GM18867 (cell line): Measurements from ENCODE around the gene CHCHD1.
A peak's percentile ranks its signal among the peaks of the same experiment; 100 is the strongest.
"Not testable (repeated sequence)": the region's sequence is repeated elsewhere in the genome, so short reads cannot be mapped to it uniquely, and the experiment has no call there.

Source experiments
- ATAC-seq: cut with Tn5 transposase; IDR thresholded peaks from one replicate; pipeline ENCODE4 v1.9.1; 2021; ENCODE audit warnings: mild to moderate bottlenecking, moderate library complexity; ENCODE audit not compliant: unreplicated experiment

CHCHD1 gene

GRCh38 chr10:73810358-73810734 lies 28.5 kb downstream of the CHCHD1 start:
- ATAC-seq, result no peak

GRCh38 chr10:73810735-73811465 lies 29.1 kb downstream of the CHCHD1 start:
- ATAC-seq, result peak; percentile 28

GRCh38 chr10:73812657-73813056 lies 30.8 kb downstream of the CHCHD1 start:
- ATAC-seq, result no peak

GRCh38 chr10:73813333-73813732 lies 31.5 kb downstream of the CHCHD1 start:
- ATAC-seq, result no peak

- no peak for ATAC-seq
Measured at GRCh38 chr10:73814276-73814895, 32.5 kb downstream of the CHCHD1 start.

- ATAC-seq, result no peak
Measured at GRCh38 chr10:73814896-73815718, 33.3 kb downstream of the CHCHD1 start.

- ATAC-seq, result no peak
Measured at GRCh38 chr10:73815719-73816030, 33.8 kb downstream of the CHCHD1 start.

GRCh38 chr10:73816917-73817729 lies 35.3 kb downstream of the CHCHD1 start:
- ATAC-seq, result no peak

GRCh38 chr10:73817826-73818225 lies 36.0 kb downstream of the CHCHD1 start:
- ATAC-seq, result no peak

GRCh38 chr10:73818402-73818801 lies 36.6 kb downstream of the CHCHD1 start:
- ATAC-seq, result no peak

GRCh38 chr10:73819081-73819480 lies 37.2 kb downstream of the CHCHD1 start:
- no peak for ATAC-seq

GRCh38 chr10:73819513-73820093 lies 37.8 kb downstream of the CHCHD1 start:
- no peak for ATAC-seq

GRCh38 chr10:73823391-73823790 lies 41.5 kb downstream of the CHCHD1 start:
- no peak for ATAC-seq

GRCh38 chr10:73824146-73824725 lies 42.4 kb downstream of the CHCHD1 start:
- ATAC-seq, result no peak

- ATAC-seq, result no peak
Measured at GRCh38 chr10:73827346-73828089, 45.7 kb downstream of the CHCHD1 start.

GRCh38 chr10:73828161-73828560 lies 46.3 kb downstream of the CHCHD1 start:
- ATAC-seq, result no peak

GRCh38 chr10:73829090-73829489 lies 47.2 kb downstream of the CHCHD1 start:
- not testable (repeated sequence) for ATAC-seq
